T1000 (cell line): ENCODE measurements around the gene PAX7.
"Not testable (repeated sequence)": the region's sequence is repeated elsewhere in the genome, so short reads cannot be mapped to it uniquely, and the experiment has no call there.

ENCODE experiments used
- DNase-seq: peaks from one replicate; lab custom pipeline; 2025; ENCODE audit warnings: mixed read lengths; lab: John Stamatoyannopoulos, UW

Gene PAX7

GRCh38 chr1:18730321-18730720 lies 99.7 kb downstream of the PAX7 start:
- DNase-seq = no peak

GRCh38 chr1:18731148-18731547 lies 100.5 kb downstream of the PAX7 start:
- DNase-seq = no peak

- no peak for DNase-seq
Measured at GRCh38 chr1:18731591-18732235, 101.1 kb downstream of the PAX7 start.

- DNase-seq = no peak
Measured at GRCh38 chr1:18732686-18733085, 102.0 kb downstream of the PAX7 start.

GRCh38 chr1:18734001-18734400 lies 103.4 kb downstream of the PAX7 start:
- no peak for DNase-seq

GRCh38 chr1:18734461-18735223 lies 104.0 kb downstream of the PAX7 start:
- DNase-seq = no peak

GRCh38 chr1:18735224-18735997 lies 104.8 kb downstream of the PAX7 start:
- no peak for DNase-seq

- DNase-seq = no peak
Measured at GRCh38 chr1:18736958-18737357, 106.3 kb downstream of the PAX7 start.

GRCh38 chr1:18738126-18738525 lies 107.5 kb downstream of the PAX7 start:
- no peak for DNase-seq

GRCh38 chr1:18738617-18739016 lies 108.0 kb downstream of the PAX7 start:
- no peak for DNase-seq

- no peak for DNase-seq
Measured at GRCh38 chr1:18739408-18739807, 108.8 kb downstream of the PAX7 start.

- no peak for DNase-seq
Measured at GRCh38 chr1:18739897-18740296, 109.3 kb downstream of the PAX7 start.

- DNase-seq = no peak
Measured at GRCh38 chr1:18740617-18741016, 110.0 kb downstream of the PAX7 start.

- no peak for DNase-seq
Measured at GRCh38 chr1:18743233-18743632, 112.6 kb downstream of the PAX7 start.

GRCh38 chr1:18744381-18744780 lies 113.7 kb downstream of the PAX7 start:
- DNase-seq = not testable (repeated sequence)

- no peak for DNase-seq
Measured at GRCh38 chr1:18746981-18747380, 116.3 kb downstream of the PAX7 start.

- DNase-seq = no peak
Measured at GRCh38 chr1:18747671-18748070, 117.0 kb downstream of the PAX7 start.

GRCh38 chr1:18748435-18748834 lies 117.8 kb downstream of the PAX7 start:
- no peak for DNase-seq

GRCh38 chr1:18749569-18749968 lies 118.9 kb downstream of the PAX7 start:
- DNase-seq = no peak

GRCh38 chr1:18750600-18750999 lies 120.0 kb downstream of the PAX7 start:
- no peak for DNase-seq

GRCh38 chr1:18751425-18751824 lies 120.8 kb downstream of the PAX7 start:
- no peak for DNase-seq

- no peak for DNase-seq
Measured at GRCh38 chr1:18752409-18752808, 121.8 kb downstream of the PAX7 start.

- no peak for DNase-seq
Measured at GRCh38 chr1:18760156-18760555, 129.5 kb downstream of the PAX7 start.
